PC-9 (cell line): ENCODE measurements around the gene RSBN1L.

Experiments
- EZH2 ChIP-seq: fragments of 200-600 bp; sonication (generic); IDR thresholded peaks from 2 replicates; pipeline ENCODE4 v1.8.0; 2017; ENCODE audit warnings: antibody characterized with exemption, low read depth
- TF ChIP-seq, protein P1 (sequence below): fragments of 200-600 bp; sonication (generic); conservative IDR thresholded peaks from 2 replicates; pipeline ENCODE4 v1.6.1; 2017; ENCODE audit warnings: mixed run types, antibody characterized with exemption, mild to moderate bottlenecking, moderate library complexity

DNA sequence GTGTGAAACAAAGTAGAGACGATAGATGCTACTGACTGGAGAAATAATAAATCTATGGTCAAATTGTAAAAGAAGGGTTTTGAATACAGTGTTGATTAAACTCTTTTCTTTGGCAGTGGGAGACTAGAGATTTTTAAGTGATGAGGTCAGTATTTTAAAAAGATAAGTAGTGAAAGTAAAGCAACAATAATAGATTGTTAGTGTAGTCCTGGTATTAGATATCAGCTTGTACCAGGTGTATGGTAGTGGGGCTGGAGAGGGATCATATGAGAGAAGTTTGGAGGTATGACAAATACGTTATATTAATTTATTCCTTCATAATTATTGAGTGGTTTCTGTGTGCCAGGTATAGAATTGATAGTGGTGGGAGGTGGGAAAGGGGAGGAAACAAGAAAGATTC, 127.5 kb downstream of the RSBN1L start:
- TF ChIP-seq, protein P1, sequence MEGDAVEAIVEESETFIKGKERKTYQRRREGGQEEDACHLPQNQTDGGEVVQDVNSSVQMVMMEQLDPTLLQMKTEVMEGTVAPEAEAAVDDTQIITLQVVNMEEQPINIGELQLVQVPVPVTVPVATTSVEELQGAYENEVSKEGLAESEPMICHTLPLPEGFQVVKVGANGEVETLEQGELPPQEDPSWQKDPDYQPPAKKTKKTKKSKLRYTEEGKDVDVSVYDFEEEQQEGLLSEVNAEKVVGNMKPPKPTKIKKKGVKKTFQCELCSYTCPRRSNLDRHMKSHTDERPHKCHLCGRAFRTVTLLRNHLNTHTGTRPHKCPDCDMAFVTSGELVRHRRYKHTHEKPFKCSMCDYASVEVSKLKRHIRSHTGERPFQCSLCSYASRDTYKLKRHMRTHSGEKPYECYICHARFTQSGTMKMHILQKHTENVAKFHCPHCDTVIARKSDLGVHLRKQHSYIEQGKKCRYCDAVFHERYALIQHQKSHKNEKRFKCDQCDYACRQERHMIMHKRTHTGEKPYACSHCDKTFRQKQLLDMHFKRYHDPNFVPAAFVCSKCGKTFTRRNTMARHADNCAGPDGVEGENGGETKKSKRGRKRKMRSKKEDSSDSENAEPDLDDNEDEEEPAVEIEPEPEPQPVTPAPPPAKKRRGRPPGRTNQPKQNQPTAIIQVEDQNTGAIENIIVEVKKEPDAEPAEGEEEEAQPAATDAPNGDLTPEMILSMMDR: no peak
- TF ChIP-seq EZH2: no peak
